CD14-positive monocyte (primary cell): ENCODE measurements around the gene CXCL12. TPM values are rescaled to one million over a fixed set of nuclear protein-coding genes. Genes with fewer than 3 reads are reported as not detected.

Source experiments
- DNase-seq, 3 donors: peaks; one replicate each; pipeline ENCODE4 v3.0.0-alpha.2; 2011 to 2022
- H2AFZ ChIP-seq: 2 replicates; pipeline ENCODE4 v1.6.0; 2012; ENCODE audit warnings: mild to moderate bottlenecking, low read depth, low read length, inconsistent platforms; ENCODE audit not compliant: insufficient read depth, poor library complexity, severe bottlenecking
- H3K27ac ChIP-seq, 2 donors: 1 replicate in 1 of 2; 2 replicates in 1 of 2; pipeline ENCODE4 v1.5.1; 2012 to 2013; ENCODE audit warnings: low read length in 2 of 2, control low read depth in 1 of 2, inconsistent platforms in 1 of 2, low read depth in 1 of 2, mild to moderate bottlenecking in 1 of 2
- H3K27me3 ChIP-seq, 2 donors: one replicate each; pipeline versions ENCODE4 v1.6.0 to v1.6.1; 2011 to 2013; ENCODE audit warnings: low read length in 2 of 2; ENCODE audit not compliant: control insufficient read depth in 2 of 2, insufficient read depth in 2 of 2
- H3K36me3 ChIP-seq, 2 donors: replicated peaks in 1 of 2; 1 replicate in 1 of 2; 2 replicates in 1 of 2; pipeline versions ENCODE4 v1.5.1 to v1.6.1; 2012 to 2013; ENCODE audit warnings: low read length in 2 of 2, control low read depth in 1 of 2, inconsistent platforms in 1 of 2, mild to moderate bottlenecking in 1 of 2; ENCODE audit not compliant: insufficient read depth in 2 of 2, control insufficient read depth in 1 of 2
- H3K4me1 ChIP-seq, 2 donors: 1 replicate in 1 of 2; 2 replicates in 1 of 2; pipeline versions ENCODE4 v1.5.1 to v1.6.1; 2012 to 2013; ENCODE audit warnings: low read length in 2 of 2, control low read depth in 1 of 2, inconsistent platforms in 1 of 2, mild to moderate bottlenecking in 1 of 2, moderate library complexity in 1 of 2; ENCODE audit not compliant: insufficient read depth in 2 of 2, control insufficient read depth in 1 of 2
- H3K4me2 ChIP-seq: replicated peaks from 2 replicates; pipeline ENCODE3; 2012; ENCODE audit warnings: low read length, moderate library complexity, mild to moderate bottlenecking; ENCODE audit not compliant: poor library complexity, severe bottlenecking; ENCODE audit errors: extremely low read depth
- H3K4me3 ChIP-seq, 3 experiments: fragments of 200-600 bp in 1 of 3; sonication (generic) in 1 of 3; replicated peaks in 1 of 3; 1 replicate in 2 of 3; 2 replicates in 1 of 3; pipeline ENCODE4 v1.5.1; 2011 to 2013; ENCODE audit warnings: low read length in 3 of 3, mild to moderate bottlenecking in 3 of 3, control low read depth in 2 of 3, low read depth in 2 of 3, inconsistent platforms in 1 of 3, moderate library complexity in 1 of 3
- H3K79me2 ChIP-seq: 2 replicates; pipeline ENCODE4 v1.6.0; 2012; ENCODE audit warnings: mild to moderate bottlenecking, control low read depth, inconsistent platforms, low read length, moderate library complexity; ENCODE audit not compliant: insufficient read depth
- H3K9ac ChIP-seq: 2 replicates; pipeline ENCODE4 v1.6.0; 2017; ENCODE audit warnings: low read length, mild to moderate bottlenecking; ENCODE audit not compliant: insufficient read depth, poor library complexity, severe bottlenecking
- H3K9me3 ChIP-seq, 2 donors: replicated peaks in 1 of 2; 1 replicate in 1 of 2; 2 replicates in 1 of 2; pipeline versions ENCODE4 v1.5.1 to v1.6.1; 2012 to 2013; ENCODE audit warnings: low read length in 2 of 2, control low read depth in 1 of 2; ENCODE audit not compliant: control insufficient read depth in 1 of 2, insufficient read depth in 1 of 2
- H4K20me1 ChIP-seq: 2 replicates; pipeline ENCODE4 v1.6.0; 2012; ENCODE audit warnings: mild to moderate bottlenecking, low read length, control low read depth, moderate library complexity; ENCODE audit not compliant: insufficient read depth
- H3K27ac Mint-ChIP-seq, 7 donors: one replicate each; pipeline ENCODE4 v1.8.0; 2020; ENCODE audit warnings: mild to moderate bottlenecking in 7 of 7, mixed read lengths in 7 of 7, moderate library complexity in 6 of 7, inconsistent platforms in 2 of 7
- H3K27me3 Mint-ChIP-seq, 3 donors: one replicate each; pipeline ENCODE4 v1.8.0; 2021 to 2022; ENCODE audit warnings: low read depth in 3 of 3, mild to moderate bottlenecking in 3 of 3, mixed read lengths in 3 of 3, moderate library complexity in 3 of 3, inconsistent platforms in 1 of 3
- H3K36me3 Mint-ChIP-seq, 2 donors: one replicate each; pipeline ENCODE4 v1.8.0; 2020; ENCODE audit warnings: mixed read lengths in 2 of 2, inconsistent platforms in 1 of 2, mild to moderate bottlenecking in 1 of 2
- H3K4me1 Mint-ChIP-seq: one replicate; pipeline ENCODE4 v1.8.0; 2020; ENCODE audit warnings: mild to moderate bottlenecking, mixed read lengths
- H3K4me3 Mint-ChIP-seq, 2 donors: one replicate each; pipeline ENCODE4 v1.8.0; 2020; ENCODE audit warnings: mild to moderate bottlenecking in 2 of 2, mixed read lengths in 2 of 2, moderate library complexity in 1 of 2
- H3K9me3 Mint-ChIP-seq, 7 donors: one replicate each; pipeline ENCODE4 v1.8.0; 2020 to 2022; ENCODE audit warnings: mixed read lengths in 7 of 7, mild to moderate bottlenecking in 6 of 7, moderate library complexity in 6 of 7, inconsistent platforms in 2 of 7
- CTCF ChIP-seq: fragments of 200-600 bp; IDR thresholded peaks from one replicate; pipeline ENCODE4 v1.8.0; 2022; ENCODE audit warnings: antibody characterized with exemption, mild to moderate bottlenecking
- WGBS: methylation state at CpG from one replicate; pipeline ENCODE4 v1.1.5; 2013; ENCODE audit warnings: missing lambda C conversion rate; ENCODE audit not compliant: insufficient coverage; 5-methylcytosine and 5-hydroxymethylcytosine counted together
- intact Hi-C, 2 donors: fragments of 100-400 bp; cut with micrococcal nuclease; formaldehyde crosslinking; loops; one replicate each; pipeline versions ENCODE4 v1.15.0 to v1.15.1; 2023
- polyA plus RNA-seq, 3 donors: library from polyadenylated mRNA; depleted of rRNA in 1 of 3; unstranded in 2 of 3; stranded (reverse) in 1 of 3; fragments of 300-500 nt in 2 of 3; fragments of >200 nt in 1 of 3; fragmentation: Illumina TruSeq in 2 of 3; gene quantifications; 1 replicate in 2 of 3; 2 replicates in 1 of 3; pipeline ENCODE4 v1.2.3, GENCODE V29; 2012 to 2021

Gene CXCL12
- polyA plus RNA-seq, 3 donors: 0.21 TPM; not detected in 2

- Histone ChIP-seq H2AFZ (no peak overlapping the region), H3K4me1 (no peaks in the 10 kb centered on the region), H3K36me3 (no peaks in the 10 kb centered on the region), H4K20me1 (no peaks in the 10 kb centered on the region), H3K27ac (no peak overlapping the region), H3K4me3 (no peak overlapping the region), H3K27me3 (peaks cover 0 to 12% of the 10 kb centered on the region in 2 donors), H3K4me2 (no peak overlapping the region), H3K9ac (no peak overlapping the region), H3K9me3 (no peaks in the 10 kb centered on the region), H3K79me2 (no peaks in the 10 kb centered on the region)
- WGBS: 93% methylated on average over 5 of the region's 7 CpGs
- H3K27ac Mint-ChIP-seq: no peak overlapping the region
- no peaks in the 10 kb centered on the region for H3K4me1 Mint-ChIP-seq
- H3K4me3 Mint-ChIP-seq: no peak overlapping the region
- H3K9me3 Mint-ChIP-seq: peaks cover 0 to 2% (median 0%) of the 10 kb centered on the region in 7 donors
- intact Hi-C loops: no loop called here
- DNase-seq: no peak
- TF ChIP-seq CTCF: no peak
- H3K36me3 Mint-ChIP-seq: no peaks in the 10 kb centered on the region
- H3K27me3 Mint-ChIP-seq: peaks cover 8 to 21% (median 10%) of the 10 kb centered on the region in 3 donors
These were observed 11.8 kb upstream of the CXCL12 start for GRCh38 chr10:44396671-44397191.

GRCh38 chr10:44395902-44396670, 11.2 kb upstream of the CXCL12 start:
- Histone ChIP-seq H3K9me3 (no peaks in the 10 kb centered on the region), H3K27ac (no peak overlapping the region), H3K9ac (no peak overlapping the region), H3K4me2 (no peak overlapping the region), H3K79me2 (no peaks in the 10 kb centered on the region), H3K36me3 (no peaks in the 10 kb centered on the region), H4K20me1 (no peaks in the 10 kb centered on the region), H3K27me3 (peaks cover 0 to 12% of the 10 kb centered on the region in 2 donors), H2AFZ (no peak overlapping the region), H3K4me1 (no peaks in the 10 kb centered on the region), H3K4me3 (no peak overlapping the region)
- no peaks in the 10 kb centered on the region for H3K4me1 Mint-ChIP-seq
- peaks cover 0 to 2% (median 0%) of the 10 kb centered on the region in 7 donors for H3K9me3 Mint-ChIP-seq
- H3K4me3 Mint-ChIP-seq: no peak overlapping the region
- 93% methylated on average over 6 of the region's 11 CpGs for WGBS
- intact Hi-C loops: no loop called here
- H3K36me3 Mint-ChIP-seq: no peaks in the 10 kb centered on the region
- DNase-seq: no peak
- peaks cover 8 to 21% (median 10%) of the 10 kb centered on the region in 3 donors for H3K27me3 Mint-ChIP-seq
- no peak overlapping the region for H3K27ac Mint-ChIP-seq
- TF ChIP-seq CTCF: no peak
